Measurements from ENCODE around the gene MPND.

GRCh38 chr19:4350726-4351125 is 7.4 kb downstream of the MPND start:
- no peak for TF ChIP-seq POLR2A (IDR thresholded peaks at IDR 0.05)
- TF ChIP-seq CTCF (IDR thresholded peaks at IDR 0.05) = no peak

Data from thyroid gland (tissue), 4 donors.